Measurements from ENCODE around the gene AMN1. TPM values are rescaled to one million over a fixed set of nuclear protein-coding genes. Genes with fewer than 3 reads are reported as not detected.

AMN1 gene
- total and polyA plus RNA-seq, 2 of the 13 experiments (the other 11 are each of a cell fraction or from before 2014, with no cell fraction given) = 7.5 to 26.5 TPM

DNA sequence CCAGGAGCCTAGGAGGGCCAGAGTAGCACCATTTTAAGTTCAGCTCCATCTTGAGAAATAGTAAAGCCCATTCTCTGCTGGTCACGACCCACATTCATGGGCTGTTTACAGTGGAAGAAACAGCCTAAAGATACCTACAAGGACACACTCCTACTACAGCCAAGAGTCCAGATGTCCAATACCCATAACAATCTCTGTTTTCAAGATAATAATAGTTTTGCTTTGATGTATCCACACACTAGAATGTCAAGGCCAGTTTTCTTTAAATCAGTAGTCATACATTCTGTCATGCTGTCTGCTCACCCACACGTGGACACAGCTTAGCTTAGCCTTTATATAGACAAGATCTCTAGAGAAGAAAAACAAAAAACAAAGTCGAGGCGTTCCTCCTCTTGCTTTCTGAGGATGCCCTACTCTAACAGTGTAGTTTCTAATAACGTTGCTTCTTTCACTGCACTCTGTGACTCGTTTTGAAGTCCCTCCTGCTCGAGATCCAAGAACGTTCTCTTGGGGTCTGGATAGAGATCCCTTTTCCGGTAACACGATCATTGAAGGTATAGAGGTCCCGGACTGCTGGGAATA lies 87.2 kb downstream of the AMN1 start (continued):
- TF ChIP-seq, protein P1, sequence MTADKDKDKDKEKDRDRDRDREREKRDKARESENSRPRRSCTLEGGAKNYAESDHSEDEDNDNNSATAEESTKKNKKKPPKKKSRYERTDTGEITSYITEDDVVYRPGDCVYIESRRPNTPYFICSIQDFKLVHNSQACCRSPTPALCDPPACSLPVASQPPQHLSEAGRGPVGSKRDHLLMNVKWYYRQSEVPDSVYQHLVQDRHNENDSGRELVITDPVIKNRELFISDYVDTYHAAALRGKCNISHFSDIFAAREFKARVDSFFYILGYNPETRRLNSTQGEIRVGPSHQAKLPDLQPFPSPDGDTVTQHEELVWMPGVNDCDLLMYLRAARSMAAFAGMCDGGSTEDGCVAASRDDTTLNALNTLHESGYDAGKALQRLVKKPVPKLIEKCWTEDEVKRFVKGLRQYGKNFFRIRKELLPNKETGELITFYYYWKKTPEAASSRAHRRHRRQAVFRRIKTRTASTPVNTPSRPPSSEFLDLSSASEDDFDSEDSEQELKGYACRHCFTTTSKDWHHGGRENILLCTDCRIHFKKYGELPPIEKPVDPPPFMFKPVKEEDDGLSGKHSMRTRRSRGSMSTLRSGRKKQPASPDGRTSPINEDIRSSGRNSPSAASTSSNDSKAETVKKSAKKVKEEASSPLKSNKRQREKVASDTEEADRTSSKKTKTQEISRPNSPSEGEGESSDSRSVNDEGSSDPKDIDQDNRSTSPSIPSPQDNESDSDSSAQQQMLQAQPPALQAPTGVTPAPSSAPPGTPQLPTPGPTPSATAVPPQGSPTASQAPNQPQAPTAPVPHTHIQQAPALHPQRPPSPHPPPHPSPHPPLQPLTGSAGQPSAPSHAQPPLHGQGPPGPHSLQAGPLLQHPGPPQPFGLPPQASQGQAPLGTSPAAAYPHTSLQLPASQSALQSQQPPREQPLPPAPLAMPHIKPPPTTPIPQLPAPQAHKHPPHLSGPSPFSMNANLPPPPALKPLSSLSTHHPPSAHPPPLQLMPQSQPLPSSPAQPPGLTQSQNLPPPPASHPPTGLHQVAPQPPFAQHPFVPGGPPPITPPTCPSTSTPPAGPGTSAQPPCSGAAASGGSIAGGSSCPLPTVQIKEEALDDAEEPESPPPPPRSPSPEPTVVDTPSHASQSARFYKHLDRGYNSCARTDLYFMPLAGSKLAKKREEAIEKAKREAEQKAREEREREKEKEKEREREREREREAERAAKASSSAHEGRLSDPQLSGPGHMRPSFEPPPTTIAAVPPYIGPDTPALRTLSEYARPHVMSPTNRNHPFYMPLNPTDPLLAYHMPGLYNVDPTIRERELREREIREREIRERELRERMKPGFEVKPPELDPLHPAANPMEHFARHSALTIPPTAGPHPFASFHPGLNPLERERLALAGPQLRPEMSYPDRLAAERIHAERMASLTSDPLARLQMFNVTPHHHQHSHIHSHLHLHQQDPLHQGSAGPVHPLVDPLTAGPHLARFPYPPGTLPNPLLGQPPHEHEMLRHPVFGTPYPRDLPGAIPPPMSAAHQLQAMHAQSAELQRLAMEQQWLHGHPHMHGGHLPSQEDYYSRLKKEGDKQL (CRISPR knock-in tag; IDR thresholded peaks at IDR 0.05; ENCODE audit: low read depth) = no peak
- TF ChIP-seq FOXA3 (CRISPR knock-in tag; IDR thresholded peaks at IDR 0.05) (peak; percentile 23; the same call in 1 of the 2 replicates), TEAD3 (CRISPR knock-in tag; optimal IDR thresholded peaks at IDR 0.05; ENCODE audit: borderline replicate concordance) (peak; percentile 27), XBP1 (CRISPR knock-in tag; IDR thresholded peaks at IDR 0.05) (no peak), KDM5B (CRISPR knock-in tag; IDR thresholded peaks at IDR 0.05; ENCODE audit: borderline replicate concordance) (no peak), GATAD2A (CRISPR knock-in tag; IDR thresholded peaks at IDR 0.05) (peak; percentile 38; the same call in 1 of the 2 replicates), SOX6 (IDR thresholded peaks at IDR 0.05) (no peak), SOX6 (CRISPR knock-in tag; IDR thresholded peaks at IDR 0.05) (no peak), SOX5 (CRISPR knock-in tag; IDR thresholded peaks at IDR 0.05; ENCODE audit: borderline replicate concordance) (peak; percentile 66; the same call in 1 of the 2 replicates), HIVEP1 (CRISPR knock-in tag; IDR thresholded peaks at IDR 0.05) (no peak), TCF7 (IDR thresholded peaks at IDR 0.05; ENCODE audit: low read depth) (peak; percentile 33; the same call in 1 of the 2 replicates), ZSCAN29 (CRISPR knock-in tag; conservative IDR thresholded peaks at IDR 0.05) (no peak), CCAR2 (optimal IDR thresholded peaks at IDR 0.05; ENCODE audit: low read depth, low read length) (no peak), EP300 (IDR thresholded peaks at IDR 0.05; ENCODE audit: low read depth in 2 of 2, low read length in 2 of 2) (no peak; a peak in 1 of 4 replicates), EP300 (CRISPR knock-in tag; IDR thresholded peaks at IDR 0.05; ENCODE audit: borderline replicate concordance) (0 out of 2 replicates have a peak, but pooled peaks have one; percentile 20), RARA (CRISPR knock-in tag; IDR thresholded peaks at IDR 0.05) (peak; percentile 47; the same call in 1 of the 2 replicates), MEF2D (CRISPR knock-in tag; IDR thresholded peaks at IDR 0.05) (0 out of 2 replicates have a peak, but pooled peaks have one; percentile 54), RXRB (CRISPR knock-in tag; IDR thresholded peaks at IDR 0.05; ENCODE audit: borderline replicate concordance) (0 out of 2 replicates have a peak, but pooled peaks have one; percentile 32)
- TF ChIP-seq, protein P2, sequence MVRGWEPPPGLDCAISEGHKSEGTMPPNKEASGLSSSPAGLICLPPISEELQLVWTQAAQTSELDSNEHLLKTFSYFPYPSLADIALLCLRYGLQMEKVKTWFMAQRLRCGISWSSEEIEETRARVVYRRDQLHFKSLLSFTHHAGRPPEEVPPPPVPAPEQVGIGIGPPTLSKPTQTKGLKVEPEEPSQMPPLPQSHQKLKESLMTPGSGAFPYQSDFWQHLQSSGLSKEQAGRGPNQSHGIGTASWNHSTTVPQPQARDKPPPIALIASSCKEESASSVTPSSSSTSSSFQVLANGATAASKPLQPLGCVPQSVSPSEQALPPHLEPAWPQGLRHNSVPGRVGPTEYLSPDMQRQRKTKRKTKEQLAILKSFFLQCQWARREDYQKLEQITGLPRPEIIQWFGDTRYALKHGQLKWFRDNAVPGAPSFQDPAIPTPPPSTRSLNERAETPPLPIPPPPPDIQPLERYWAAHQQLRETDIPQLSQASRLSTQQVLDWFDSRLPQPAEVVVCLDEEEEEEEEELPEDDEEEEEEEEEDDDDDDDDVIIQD (CRISPR knock-in tag; IDR thresholded peaks at IDR 0.05; ENCODE audit: low read depth) = no peak
- TF ChIP-seq, protein P3, sequence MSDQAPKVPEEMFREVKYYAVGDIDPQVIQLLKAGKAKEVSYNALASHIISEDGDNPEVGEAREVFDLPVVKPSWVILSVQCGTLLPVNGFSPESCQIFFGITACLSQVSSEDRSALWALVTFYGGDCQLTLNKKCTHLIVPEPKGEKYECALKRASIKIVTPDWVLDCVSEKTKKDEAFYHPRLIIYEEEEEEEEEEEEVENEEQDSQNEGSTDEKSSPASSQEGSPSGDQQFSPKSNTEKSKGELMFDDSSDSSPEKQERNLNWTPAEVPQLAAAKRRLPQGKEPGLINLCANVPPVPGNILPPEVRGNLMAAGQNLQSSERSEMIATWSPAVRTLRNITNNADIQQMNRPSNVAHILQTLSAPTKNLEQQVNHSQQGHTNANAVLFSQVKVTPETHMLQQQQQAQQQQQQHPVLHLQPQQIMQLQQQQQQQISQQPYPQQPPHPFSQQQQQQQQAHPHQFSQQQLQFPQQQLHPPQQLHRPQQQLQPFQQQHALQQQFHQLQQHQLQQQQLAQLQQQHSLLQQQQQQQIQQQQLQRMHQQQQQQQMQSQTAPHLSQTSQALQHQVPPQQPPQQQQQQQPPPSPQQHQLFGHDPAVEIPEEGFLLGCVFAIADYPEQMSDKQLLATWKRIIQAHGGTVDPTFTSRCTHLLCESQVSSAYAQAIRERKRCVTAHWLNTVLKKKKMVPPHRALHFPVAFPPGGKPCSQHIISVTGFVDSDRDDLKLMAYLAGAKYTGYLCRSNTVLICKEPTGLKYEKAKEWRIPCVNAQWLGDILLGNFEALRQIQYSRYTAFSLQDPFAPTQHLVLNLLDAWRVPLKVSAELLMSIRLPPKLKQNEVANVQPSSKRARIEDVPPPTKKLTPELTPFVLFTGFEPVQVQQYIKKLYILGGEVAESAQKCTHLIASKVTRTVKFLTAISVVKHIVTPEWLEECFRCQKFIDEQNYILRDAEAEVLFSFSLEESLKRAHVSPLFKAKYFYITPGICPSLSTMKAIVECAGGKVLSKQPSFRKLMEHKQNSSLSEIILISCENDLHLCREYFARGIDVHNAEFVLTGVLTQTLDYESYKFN (CRISPR knock-in tag; conservative IDR thresholded peaks at IDR 0.05) = peak; percentile 14; the same call in 1 of the 2 replicates

Measured in HepG2 (cell line).